Measurements from ENCODE around the gene DDC. TPM values are rescaled to one million over a fixed set of nuclear protein-coding genes. Genes with fewer than 3 reads are reported as not detected.

Gene DDC
- total RNA-seq, 4 donors from 2014 or later = 16.1 to 71.3 (median 42.5) TPM

- in situ Hi-C loops (cut with MboI; ENCODE audit: low pct_ligation_motif_present in 1 of 4, low pct_unique_long_range_greater_than_20kb in 1 of 4, low sequenced_read_pairs in 3 of 4) = loop anchor here in 3 of 4 donors (10.0 to 25.0 kb wide), 2 partner anchors 206 to 214 kb away; no protein-coding TSS in a partner anchor
Observed at GRCh38 chr7:50418526-50419290, 146.5 kb downstream of the DDC start.

GRCh38 chr7:50418086-50418515, 147.1 kb downstream of the DDC start:
- no peaks in the 10 kb centered on the region for H3K27me3 ChIP-seq
- peak; percentile 75 for DNase-seq
- 0 to 4% methylated on average over 3 to 4 of the region's 4 CpGs for WGBS, 2 donors (ENCODE audit: low coverage in 1 of 2)
- H3K27ac ChIP-seq = no peak overlapping the region
- TF ChIP-seq POLR2AphosphoS5 (IDR thresholded peaks at IDR 0.05) = no peak
- peak; percentile 66 to 75 (median 72) for TF ChIP-seq CTCF (IDR thresholded peaks at IDR 0.05)
- intact Hi-C loops (cut with DNase I; ENCODE audit: low total_unique reads) = loop anchor here (10.0 kb wide), 1 partner anchor 323 kb away; the partner anchor contains the start of gene ZPBP
- no peaks in the 10 kb centered on the region for H3K4me1 ChIP-seq
- H3K36me3 ChIP-seq = no peaks in the 10 kb centered on the region
- H3K4me3 ChIP-seq = no peak overlapping the region
- no peaks in the 10 kb centered on the region for H3K9me3 ChIP-seq
- in situ Hi-C loops (cut with MboI; ENCODE audit: low pct_ligation_motif_present in 1 of 4, low pct_unique_long_range_greater_than_20kb in 1 of 4, low sequenced_read_pairs in 3 of 4) = loop anchor here in 3 of 4 donors (10.0 to 25.0 kb wide), 2 partner anchors 206 to 213 kb away; no protein-coding TSS in a partner anchor

More at GRCh38 chr7:50418526-50419290, 146.5 kb downstream of the DDC start:
- intact Hi-C loops (cut with DNase I; ENCODE audit: low total_unique reads) = loop anchor here (10.0 kb wide), 1 partner anchor 324 kb away; the partner anchor contains the start of gene ZPBP
- 80 to 87% methylated on average over 4 to 14 of the region's 14 CpGs for WGBS, 2 donors (ENCODE audit: low coverage in 1 of 2)
- Histone ChIP-seq H3K4me3 (no peak overlapping the region), H3K36me3 (no peaks in the 10 kb centered on the region), H3K9me3 (no peaks in the 10 kb centered on the region), H3K4me1 (no peaks in the 10 kb centered on the region), H3K27ac (no peak overlapping the region), H3K27me3 (no peaks in the 10 kb centered on the region)
- DNase-seq = no peak
- TF ChIP-seq CTCF (IDR thresholded peaks at IDR 0.05) = no peak
- TF ChIP-seq POLR2A (IDR thresholded peaks at IDR 0.05) = no peak
- TF ChIP-seq EP300 (IDR thresholded peaks at IDR 0.05; ENCODE audit: low read depth) = no peak
- no peak for TF ChIP-seq POLR2AphosphoS5 (IDR thresholded peaks at IDR 0.05)

GRCh38 chr7:50416527-50417182, 148.6 kb downstream of the DDC start:
- intact Hi-C loops (cut with DNase I; ENCODE audit: low total_unique reads) = loop anchor here (10.0 kb wide), 1 partner anchor 322 kb away; the partner anchor contains the start of gene ZPBP
- Histone ChIP-seq H3K4me1 (no peaks in the 10 kb centered on the region), H3K36me3 (no peaks in the 10 kb centered on the region), H3K27ac (peak overlapping the region in 1 of 4 donors; percentile 12), H3K27me3 (no peaks in the 10 kb centered on the region), H3K4me3 (no peak overlapping the region), H3K9me3 (no peaks in the 10 kb centered on the region)
- TF ChIP-seq POLR2A (IDR thresholded peaks at IDR 0.05) (no peak), POLR2AphosphoS5 (IDR thresholded peaks at IDR 0.05) (no peak), CTCF (IDR thresholded peaks at IDR 0.05) (no peak), EP300 (IDR thresholded peaks at IDR 0.05; ENCODE audit: low read depth) (no peak)
- WGBS, 2 donors (ENCODE audit: low coverage in 1 of 2) = 61 to 72% methylated on average over 4 to 7 of the region's 7 CpGs
- DNase-seq = no peak
- in situ Hi-C loops (cut with MboI; ENCODE audit: low pct_ligation_motif_present in 1 of 4, low pct_unique_long_range_greater_than_20kb in 1 of 4, low sequenced_read_pairs in 3 of 4) = loop anchor here in 3 of 4 donors (10.0 to 25.0 kb wide), 2 partner anchors 204 to 212 kb away; no protein-coding TSS in a partner anchor

GRCh38 chr7:50415844-50416364, 149.3 kb downstream of the DDC start:
- no peak overlapping the region for H3K27ac ChIP-seq
- in situ Hi-C loops (cut with MboI; ENCODE audit: low pct_ligation_motif_present in 1 of 4, low pct_unique_long_range_greater_than_20kb in 1 of 4, low sequenced_read_pairs in 3 of 4) (loop anchor here in 3 of 4 donors (10.0 to 25.0 kb wide), 2 partner anchors 204 to 211 kb away; no protein-coding TSS in a partner anchor), intact Hi-C loops (cut with DNase I; ENCODE audit: low total_unique reads) (loop anchor here (10.0 kb wide), 1 partner anchor 321 kb away; the partner anchor contains the start of gene ZPBP)
- H3K36me3 ChIP-seq = no peaks in the 10 kb centered on the region
- no peak for TF ChIP-seq EP300 (IDR thresholded peaks at IDR 0.05; ENCODE audit: low read depth)
- TF ChIP-seq CTCF (IDR thresholded peaks at IDR 0.05) = no peak
- TF ChIP-seq POLR2AphosphoS5 (IDR thresholded peaks at IDR 0.05) = no peak
- TF ChIP-seq POLR2A (IDR thresholded peaks at IDR 0.05) = no peak
- 60 to 80% methylated on average over 1 to 6 of the region's 6 CpGs for WGBS, 2 donors (ENCODE audit: low coverage in 1 of 2)
- H3K4me1 ChIP-seq = no peaks in the 10 kb centered on the region
- H3K9me3 ChIP-seq = no peaks in the 10 kb centered on the region
- DNase-seq = no peak
- no peaks in the 10 kb centered on the region for H3K27me3 ChIP-seq
- H3K4me3 ChIP-seq = no peak overlapping the region
